Natural killer cell treated with Interleukin-12 subunit alpha and Interleukin-12 subunit beta and Interleukin-15 and Interleukin-18, amount 100 ng/mL, for 72 hours (primary cell): ENCODE results near the gene DKKL1. TPM values are rescaled to one million over a fixed set of nuclear protein-coding genes. Genes with fewer than 3 reads are reported as not detected.
"Not testable (repeated sequence)": the region's sequence is repeated elsewhere in the genome, so short reads cannot be mapped to it uniquely, and the experiment has no call there.

ENCODE experiments used
- ATAC-seq, 2 donors: fragments of 150-1000 bp; cut with Tn5 transposase in 1 of 2; sonication (Bioruptor Pico), chemical (Tn5 transposase) in 1 of 2; 2 replicates each; pipeline ENCODE4 v1.10.0; 2021
- DNase-seq: peaks from one replicate; pipeline ENCODE4 v3.0.0; 2022; ENCODE audit warnings: low spot score
- H3K27ac Mint-ChIP-seq, 2 donors: 1 replicate in 1 of 2; 2 replicates in 1 of 2; pipeline ENCODE4 v1.8.0; 2022; ENCODE audit warnings: mixed read lengths in 2 of 2, mild to moderate bottlenecking in 1 of 2, moderate library complexity in 1 of 2
- H3K27me3 Mint-ChIP-seq, 2 donors: 1 replicate in 1 of 2; 2 replicates in 1 of 2; pipeline ENCODE4 v1.8.0; 2022; ENCODE audit warnings: mixed read lengths in 2 of 2
- H3K36me3 Mint-ChIP-seq: one replicate; pipeline ENCODE4 v1.8.0; 2022; ENCODE audit warnings: mixed read lengths
- H3K4me1 Mint-ChIP-seq, 2 donors: 1 replicate in 1 of 2; 2 replicates in 1 of 2; pipeline ENCODE4 v1.8.0; 2022; ENCODE audit warnings: low read depth in 2 of 2, mixed read lengths in 2 of 2, mild to moderate bottlenecking in 1 of 2
- H3K4me3 Mint-ChIP-seq: one replicate; pipeline ENCODE4 v1.8.0; 2022; ENCODE audit warnings: mixed read lengths
- H3K9me3 Mint-ChIP-seq: 2 replicates; pipeline ENCODE4 v1.8.0; 2022; ENCODE audit warnings: mixed read lengths
- total RNA-seq, 2 donors: library from RNA; stranded (reverse); gene quantifications; one replicate each; pipeline ENCODE4 v1.2.3, GENCODE V29; 2022

The DKKL1 gene
- total RNA-seq, result not detected

- no peak within 1 kb of the TSS for H3K4me3 Mint-ChIP-seq
- H3K27ac Mint-ChIP-seq, result no peak within 1 kb of the TSS
- ATAC-seq (peak; percentile 94 to 96), DNase-seq (peak; percentile 92)
- H3K9me3 Mint-ChIP-seq, result no peaks in the 10 kb centered on the region
- H3K4me1 Mint-ChIP-seq, result peaks cover 11 to 20% of the 10 kb centered on the region in 2 donors
- peaks cover 0 to 21% of the 10 kb centered on the region in 2 donors for H3K27me3 Mint-ChIP-seq
- H3K36me3 Mint-ChIP-seq, result no peaks in the 10 kb centered on the region
Observed at GRCh38 chr19:49363268-49364082, at the start of gene DKKL1. Gene DKKL1 (plus strand): TSS chr19:49363877. CDS start chr19:49363999, 122 bp downstream.

- H3K27me3 Mint-ChIP-seq, result no peaks in the 10 kb centered on the region
- peaks cover 6 to 12% of the 10 kb centered on the region in 2 donors for H3K4me1 Mint-ChIP-seq
- DNase-seq (no peak), ATAC-seq (no peak)
- H3K27ac Mint-ChIP-seq, result no peak overlapping the region
- H3K9me3 Mint-ChIP-seq, result peaks cover 4% of the 10 kb centered on the region
- H3K4me3 Mint-ChIP-seq, result no peak overlapping the region
- H3K36me3 Mint-ChIP-seq, result peaks cover 22% of the 10 kb centered on the region
Observed at GRCh38 chr19:49315111-49315510, 48.6 kb upstream of the DKKL1 start.

DNA sequence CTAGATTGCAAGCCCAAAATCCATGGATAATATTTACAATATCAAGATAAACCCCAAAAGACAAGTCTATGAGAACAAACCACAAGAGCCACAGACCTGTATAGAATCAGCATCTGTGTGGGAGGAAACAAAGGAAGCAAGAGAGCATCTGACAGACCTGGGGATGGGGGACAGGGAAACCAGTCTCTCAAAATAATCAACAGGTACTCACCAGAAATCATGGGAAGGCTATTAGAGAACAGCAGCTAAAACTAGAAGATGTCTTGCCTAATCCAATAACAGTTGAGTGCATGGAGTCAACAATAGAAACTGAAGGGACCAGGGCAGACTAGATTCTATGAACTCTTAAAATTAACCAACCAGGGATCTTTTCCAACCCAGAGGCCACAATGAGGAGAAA lies 47.4 kb upstream of the DKKL1 start:
- no peak for DNase-seq
- Mint-ChIP-seq H3K27ac (no peak overlapping the region), H3K27me3 (no peaks in the 10 kb centered on the region), H3K4me1 (peaks cover 6 to 12% of the 10 kb centered on the region in 2 donors), H3K9me3 (peaks cover 4% of the 10 kb centered on the region), H3K4me3 (no peak overlapping the region), H3K36me3 (peaks cover 27% of the 10 kb centered on the region)
- ATAC-seq, result no peak

DNA sequence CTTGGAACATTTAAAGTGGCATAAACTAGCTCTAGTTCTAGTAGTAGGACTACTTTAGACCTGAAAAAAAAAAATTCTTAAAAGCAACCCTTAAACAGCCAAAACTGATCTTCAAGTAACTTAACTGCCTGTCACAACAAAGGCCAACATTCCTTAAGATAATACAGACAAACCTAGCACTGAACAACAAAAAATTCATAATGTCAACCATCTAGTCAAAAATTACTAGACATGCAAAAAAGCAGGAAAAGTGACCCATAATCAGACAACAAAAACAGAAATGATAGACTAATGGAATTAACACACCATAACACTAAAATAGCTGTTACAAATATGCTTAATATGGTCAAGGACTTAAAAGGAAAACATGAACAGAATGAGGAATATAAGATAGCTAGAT lies 45.4 kb upstream of the DKKL1 start:
- DNase-seq, result no peak
- Mint-ChIP-seq H3K27ac (no peak overlapping the region), H3K4me3 (no peak overlapping the region), H3K27me3 (no peaks in the 10 kb centered on the region), H3K4me1 (peaks cover 6 to 12% of the 10 kb centered on the region in 2 donors), H3K9me3 (peaks cover 4% of the 10 kb centered on the region), H3K36me3 (peaks cover 33% of the 10 kb centered on the region)
- no peak for ATAC-seq

DNA sequence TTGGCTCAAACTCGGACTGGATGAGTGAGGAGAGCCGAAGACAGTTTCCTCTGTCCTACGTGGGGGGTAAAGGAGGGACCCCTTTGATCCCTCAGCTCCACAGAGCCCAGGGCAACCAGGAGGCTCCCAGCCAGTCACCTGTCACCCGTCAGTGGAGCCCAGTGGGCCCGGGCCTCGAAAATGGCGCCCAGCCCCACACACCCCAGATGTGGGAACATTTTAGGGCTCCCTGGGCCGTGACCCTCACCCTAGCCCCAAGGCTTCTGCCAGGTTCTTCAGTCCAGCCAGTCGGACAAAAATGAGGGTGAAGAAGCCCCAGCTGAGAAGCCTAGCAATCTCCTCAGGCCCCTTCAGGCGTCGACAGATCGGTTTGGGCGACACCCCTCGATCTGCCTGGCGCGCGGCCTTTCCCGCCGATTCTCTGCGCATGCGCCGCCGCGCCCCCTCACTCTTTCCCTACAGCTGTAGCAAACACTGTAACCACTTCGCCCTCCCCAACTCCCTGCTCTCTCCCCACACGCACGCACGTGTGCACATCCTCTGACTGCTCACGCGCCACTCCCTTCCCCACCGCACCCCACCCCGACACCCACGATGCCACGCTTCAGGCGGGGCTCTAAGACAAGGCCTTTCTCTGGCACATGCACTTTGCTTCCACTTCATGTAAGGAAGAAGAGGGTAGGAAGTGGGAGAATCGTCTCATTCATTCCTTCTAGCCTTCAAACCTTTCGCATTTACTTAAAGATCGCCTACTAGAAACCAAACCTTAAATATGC lies 38.7 kb upstream of the DKKL1 start, which contains the start of gene SLC6A16:
Gene SLC6A16 (minus strand): TSS at position 391 of the 776 bp plus-strand sequence. CDS start 13,844 bp downstream, outside the sequence.
- Mint-ChIP-seq H3K36me3 (peaks cover 16% of the 10 kb centered on the region), H3K4me3 (no peak within 1 kb of the TSS), H3K27ac (peak within 1 kb of the TSS in 1 of 2 donors; percentile 42), H3K4me1 (peaks cover 21 to 23% of the 10 kb centered on the region in 2 donors), H3K27me3 (no peaks in the 10 kb centered on the region), H3K9me3 (no peaks in the 10 kb centered on the region)
- DNase-seq, result no peak
- no peak for ATAC-seq

DNA sequence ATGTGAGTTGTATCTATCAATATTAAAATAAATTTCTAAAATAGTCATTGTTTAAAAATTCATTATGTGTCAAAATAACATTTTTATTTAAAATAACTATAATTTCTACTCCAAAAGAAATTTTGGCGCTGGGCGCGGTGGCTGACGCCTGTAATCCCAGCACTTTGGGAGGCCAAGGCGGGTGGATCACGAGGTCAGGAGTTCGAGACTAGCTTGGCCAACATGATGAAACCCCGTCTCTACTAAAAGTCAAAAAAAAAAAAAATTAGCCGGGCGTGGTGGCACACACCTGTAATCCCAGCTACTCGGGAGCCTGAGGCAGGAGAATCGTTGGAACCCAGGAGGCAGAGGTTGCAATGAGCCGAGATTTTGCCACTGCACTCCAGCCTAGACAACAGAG lies 37.9 kb upstream of the DKKL1 start:
- Mint-ChIP-seq H3K4me1 (peaks cover 26 to 28% of the 10 kb centered on the region in 2 donors), H3K36me3 (peaks cover 18% of the 10 kb centered on the region)
- not testable (repeated sequence) for H3K9me3 Mint-ChIP-seq, DNase-seq, H3K27ac Mint-ChIP-seq, H3K27me3 Mint-ChIP-seq, H3K4me3 Mint-ChIP-seq, ATAC-seq

DNA sequence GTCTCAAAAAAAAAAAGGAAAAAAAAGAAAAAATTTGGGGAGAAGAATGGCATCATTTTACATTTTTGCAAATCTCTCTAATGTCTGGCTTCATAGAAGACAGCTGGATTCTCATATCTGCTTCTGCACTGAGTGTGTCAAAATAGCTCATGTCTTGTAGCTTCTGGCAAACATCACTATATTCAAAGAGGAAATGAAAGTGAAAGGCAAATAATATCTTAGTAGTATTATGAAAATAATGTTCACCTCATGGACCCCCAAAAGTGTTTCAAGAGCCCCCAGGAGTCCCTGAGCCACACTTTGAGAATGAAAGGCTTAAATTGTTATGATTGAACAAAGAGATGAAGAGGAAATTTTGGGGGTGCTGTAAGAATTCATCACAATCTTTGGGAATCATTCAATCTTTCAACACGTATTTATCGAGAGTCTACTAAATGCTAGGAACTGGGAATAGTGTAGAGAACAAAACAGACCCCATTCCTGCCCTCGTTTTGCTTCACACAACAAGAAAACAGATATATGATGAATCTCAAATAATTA lies 37.4 kb upstream of the DKKL1 start:
- DNase-seq (no peak), ATAC-seq (no peak)
- Mint-ChIP-seq H3K27ac (peak overlapping the region in 1 of 2 donors; percentile 42), H3K4me1 (peaks cover 26 to 28% of the 10 kb centered on the region in 2 donors), H3K4me3 (no peak overlapping the region), H3K36me3 (peaks cover 16% of the 10 kb centered on the region), H3K27me3 (no peaks in the 10 kb centered on the region), H3K9me3 (no peaks in the 10 kb centered on the region)

- H3K4me3 Mint-ChIP-seq, result no peak overlapping the region
- no peaks in the 10 kb centered on the region for H3K27me3 Mint-ChIP-seq
- H3K9me3 Mint-ChIP-seq, result no peaks in the 10 kb centered on the region
- ATAC-seq (peak; percentile 55 to 67), DNase-seq (peak; percentile 64)
- H3K36me3 Mint-ChIP-seq, result peaks cover 13% of the 10 kb centered on the region
- H3K4me1 Mint-ChIP-seq, result peaks cover 32 to 38% of the 10 kb centered on the region in 2 donors
- H3K27ac Mint-ChIP-seq, result peak overlapping the region in 1 of 2 donors; percentile 15
Observed at GRCh38 chr19:49327878-49328544, 35.7 kb upstream of the DKKL1 start.

GRCh38 chr19:49328741-49329140 lies 34.9 kb upstream of the DKKL1 start:
- H3K27me3 Mint-ChIP-seq, result no peaks in the 10 kb centered on the region
- H3K36me3 Mint-ChIP-seq, result peaks cover 7% of the 10 kb centered on the region
- H3K4me1 Mint-ChIP-seq, result peaks cover 35 to 43% of the 10 kb centered on the region in 2 donors
- ATAC-seq (no peak), DNase-seq (no peak)
- no peak overlapping the region for H3K4me3 Mint-ChIP-seq
- H3K9me3 Mint-ChIP-seq, result no peaks in the 10 kb centered on the region
- H3K27ac Mint-ChIP-seq, result no peak overlapping the region

- not testable (repeated sequence) for H3K9me3 Mint-ChIP-seq, DNase-seq, ATAC-seq, H3K27me3 Mint-ChIP-seq, H3K4me3 Mint-ChIP-seq, H3K27ac Mint-ChIP-seq, H3K36me3 Mint-ChIP-seq
- H3K4me1 Mint-ChIP-seq, result peaks cover 59% of the 10 kb centered on the region in 2 donors
Observed at GRCh38 chr19:49331187-49331586, 32.5 kb upstream of the DKKL1 start.

- Mint-ChIP-seq H3K27ac (peak overlapping the region in 1 of 2 donors; percentile 100), H3K4me1 (peaks cover 61 to 64% of the 10 kb centered on the region in 2 donors), H3K9me3 (no peaks in the 10 kb centered on the region), H3K27me3 (no peaks in the 10 kb centered on the region), H3K36me3 (peaks cover 7% of the 10 kb centered on the region), H3K4me3 (no peak overlapping the region)
- DNase-seq, result peak; percentile 68
- peak; percentile 70 to 78 for ATAC-seq
Observed at GRCh38 chr19:49331616-49332055, 32.0 kb upstream of the DKKL1 start.

- Mint-ChIP-seq H3K36me3 (peaks cover 14% of the 10 kb centered on the region), H3K27ac (peak overlapping the region; percentile 100), H3K4me1 (peaks cover 63 to 64% of the 10 kb centered on the region in 2 donors), H3K4me3 (peak overlapping the region; percentile 100)
- not testable (repeated sequence) for DNase-seq, H3K9me3 Mint-ChIP-seq, ATAC-seq, H3K27me3 Mint-ChIP-seq
Observed at GRCh38 chr19:49332691-49333417, 30.8 kb upstream of the DKKL1 start.

DNA sequence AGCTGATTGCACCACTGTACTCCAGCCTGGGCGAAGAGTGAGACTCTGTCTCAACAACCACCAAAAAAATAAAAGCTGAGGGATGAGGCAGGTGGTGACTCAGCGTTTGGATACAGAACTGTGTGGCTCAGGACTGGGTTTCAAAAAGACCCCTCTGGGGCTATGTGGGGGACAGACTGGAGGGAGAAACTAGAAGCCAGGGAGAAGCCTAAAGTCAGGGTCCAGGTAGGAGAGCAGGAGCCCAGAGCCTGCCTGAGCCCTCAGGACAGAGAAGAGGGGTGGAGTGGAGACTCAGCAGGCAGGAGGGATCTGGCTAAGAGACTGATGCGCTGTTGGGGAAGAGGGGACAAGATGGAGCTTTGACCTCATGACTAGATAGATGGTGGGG lies 30.3 kb upstream of the DKKL1 start:
- peak overlapping the region; percentile 100 for H3K4me3 Mint-ChIP-seq
- ATAC-seq (no peak), DNase-seq (no peak)
- H3K4me1 Mint-ChIP-seq, result peaks cover 62 to 64% of the 10 kb centered on the region in 2 donors
- peak overlapping the region; percentile 100 for H3K27ac Mint-ChIP-seq
- peaks cover 14% of the 10 kb centered on the region for H3K36me3 Mint-ChIP-seq
- H3K9me3 Mint-ChIP-seq, result no peaks in the 10 kb centered on the region
- H3K27me3 Mint-ChIP-seq, result no peaks in the 10 kb centered on the region
